ENCODE measurements around the gene SHISA9.

Gene SHISA9

DNA sequence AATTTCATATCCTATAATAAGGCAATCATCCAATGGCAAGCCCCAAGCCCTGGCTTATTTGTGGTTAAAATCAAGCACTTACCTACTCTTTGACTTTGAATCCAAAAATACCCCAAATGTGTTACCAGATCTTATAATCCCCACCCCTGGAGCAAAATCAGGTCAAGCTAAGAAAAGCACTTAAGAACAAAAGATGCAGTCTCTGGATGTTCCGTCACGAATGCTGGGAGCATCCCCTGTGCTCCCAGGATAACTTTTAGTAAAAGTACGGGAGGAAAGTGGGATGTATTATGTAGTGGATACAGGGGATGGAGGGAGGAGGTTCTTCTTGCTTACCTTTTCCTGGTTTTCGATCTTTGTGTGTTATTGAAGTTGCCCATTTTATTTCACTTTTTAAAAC is 29.5 kb downstream of the SHISA9 start:
- TF ChIP-seq SIN3A (IDR thresholded peaks at IDR 0.05; ENCODE audit: borderline replicate concordance, insufficient read depth, low read length), result no peak
- TF ChIP-seq FOXP2 (optimal IDR thresholded peaks at IDR 0.05; ENCODE audit: borderline replicate concordance, extremely low read depth, extremely low read length, insufficient read depth), result no peak
- no peak for TF ChIP-seq POLR2AphosphoS5 (IDR thresholded peaks at IDR 0.05; ENCODE audit: low read depth, low read length)
- no peak for TF ChIP-seq TAF1 (IDR thresholded peaks at IDR 0.05; ENCODE audit: borderline replicate concordance, insufficient read depth, low read length)
- TF ChIP-seq, protein P1, sequence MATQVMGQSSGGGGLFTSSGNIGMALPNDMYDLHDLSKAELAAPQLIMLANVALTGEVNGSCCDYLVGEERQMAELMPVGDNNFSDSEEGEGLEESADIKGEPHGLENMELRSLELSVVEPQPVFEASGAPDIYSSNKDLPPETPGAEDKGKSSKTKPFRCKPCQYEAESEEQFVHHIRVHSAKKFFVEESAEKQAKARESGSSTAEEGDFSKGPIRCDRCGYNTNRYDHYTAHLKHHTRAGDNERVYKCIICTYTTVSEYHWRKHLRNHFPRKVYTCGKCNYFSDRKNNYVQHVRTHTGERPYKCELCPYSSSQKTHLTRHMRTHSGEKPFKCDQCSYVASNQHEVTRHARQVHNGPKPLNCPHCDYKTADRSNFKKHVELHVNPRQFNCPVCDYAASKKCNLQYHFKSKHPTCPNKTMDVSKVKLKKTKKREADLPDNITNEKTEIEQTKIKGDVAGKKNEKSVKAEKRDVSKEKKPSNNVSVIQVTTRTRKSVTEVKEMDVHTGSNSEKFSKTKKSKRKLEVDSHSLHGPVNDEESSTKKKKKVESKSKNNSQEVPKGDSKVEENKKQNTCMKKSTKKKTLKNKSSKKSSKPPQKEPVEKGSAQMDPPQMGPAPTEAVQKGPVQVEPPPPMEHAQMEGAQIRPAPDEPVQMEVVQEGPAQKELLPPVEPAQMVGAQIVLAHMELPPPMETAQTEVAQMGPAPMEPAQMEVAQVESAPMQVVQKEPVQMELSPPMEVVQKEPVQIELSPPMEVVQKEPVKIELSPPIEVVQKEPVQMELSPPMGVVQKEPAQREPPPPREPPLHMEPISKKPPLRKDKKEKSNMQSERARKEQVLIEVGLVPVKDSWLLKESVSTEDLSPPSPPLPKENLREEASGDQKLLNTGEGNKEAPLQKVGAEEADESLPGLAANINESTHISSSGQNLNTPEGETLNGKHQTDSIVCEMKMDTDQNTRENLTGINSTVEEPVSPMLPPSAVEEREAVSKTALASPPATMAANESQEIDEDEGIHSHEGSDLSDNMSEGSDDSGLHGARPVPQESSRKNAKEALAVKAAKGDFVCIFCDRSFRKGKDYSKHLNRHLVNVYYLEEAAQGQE (IDR thresholded peaks at IDR 0.05; ENCODE audit: insufficient read depth in 1 of 2, low read depth in 2 of 2, low read length in 2 of 2), result no peak

- TF ChIP-seq SIN3A (IDR thresholded peaks at IDR 0.05; ENCODE audit: borderline replicate concordance, insufficient read depth, low read length), result no peak
- no peak for TF ChIP-seq TAF1 (IDR thresholded peaks at IDR 0.05; ENCODE audit: borderline replicate concordance, insufficient read depth, low read length)
- TF ChIP-seq, protein P1 (IDR thresholded peaks at IDR 0.05; ENCODE audit: insufficient read depth in 1 of 2, low read depth in 2 of 2, low read length in 2 of 2), result no peak
- TF ChIP-seq POLR2AphosphoS5 (IDR thresholded peaks at IDR 0.05; ENCODE audit: low read depth, low read length), result no peak
- TF ChIP-seq FOXP2 (optimal IDR thresholded peaks at IDR 0.05; ENCODE audit: borderline replicate concordance, extremely low read depth, extremely low read length, insufficient read depth), result no peak
These were observed 35.0 kb downstream of the SHISA9 start for GRCh38 chr16:12936391-12936790.

DNA sequence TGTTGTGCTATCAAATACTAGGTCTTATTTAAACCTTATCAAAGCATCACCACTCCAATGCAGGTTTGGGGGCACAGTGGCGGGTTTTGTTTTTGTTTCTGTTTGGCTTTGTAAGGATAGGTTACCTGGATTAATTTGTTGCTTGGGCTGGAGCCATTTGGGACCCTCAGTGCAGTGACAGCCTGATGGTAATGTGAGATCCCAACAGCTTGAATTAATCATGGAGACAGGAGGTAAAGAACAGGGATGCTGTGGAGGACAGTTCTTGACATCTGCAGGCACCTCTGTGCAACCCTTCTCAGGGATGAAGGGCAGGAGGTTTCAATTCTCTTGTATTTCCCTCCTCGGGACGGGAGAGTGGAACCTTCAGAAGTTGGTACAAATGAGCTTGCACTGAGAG is 40.5 kb downstream of the SHISA9 start:
- TF ChIP-seq POLR2AphosphoS5 (IDR thresholded peaks at IDR 0.05; ENCODE audit: low read depth, low read length) (no peak), FOXP2 (optimal IDR thresholded peaks at IDR 0.05; ENCODE audit: borderline replicate concordance, extremely low read depth, extremely low read length, insufficient read depth) (no peak), TAF1 (IDR thresholded peaks at IDR 0.05; ENCODE audit: borderline replicate concordance, insufficient read depth, low read length) (no peak)
- TF ChIP-seq, protein P1 (IDR thresholded peaks at IDR 0.05; ENCODE audit: insufficient read depth in 1 of 2, low read depth in 2 of 2, low read length in 2 of 2), result no peak

DNA sequence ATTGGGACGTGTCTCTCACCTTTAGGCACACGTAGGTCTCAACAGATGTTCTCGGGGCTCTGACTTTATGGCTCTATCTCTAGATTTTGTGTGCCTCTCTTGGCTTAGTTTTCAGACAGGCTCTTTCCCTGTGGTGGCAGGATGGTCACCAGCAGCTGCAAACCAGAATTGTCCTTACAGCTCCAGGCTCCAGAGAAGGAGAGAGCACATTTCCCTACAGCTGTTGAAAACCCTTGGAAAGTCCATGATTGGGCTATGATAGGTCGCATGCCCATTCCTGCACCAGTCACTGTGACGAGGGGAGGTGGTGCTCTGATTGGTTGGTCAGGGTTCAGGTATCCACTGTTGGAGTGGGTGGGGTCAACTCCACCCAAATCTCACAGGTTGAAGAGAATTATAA is 41.5 kb downstream of the SHISA9 start:
- no peak for TF ChIP-seq TAF1 (IDR thresholded peaks at IDR 0.05; ENCODE audit: borderline replicate concordance, insufficient read depth, low read length)
- TF ChIP-seq FOXP2 (optimal IDR thresholded peaks at IDR 0.05; ENCODE audit: borderline replicate concordance, extremely low read depth, extremely low read length, insufficient read depth), result no peak
- no peak for TF ChIP-seq SIN3A (IDR thresholded peaks at IDR 0.05; ENCODE audit: borderline replicate concordance, insufficient read depth, low read length)
- TF ChIP-seq POLR2AphosphoS5 (IDR thresholded peaks at IDR 0.05; ENCODE audit: low read depth, low read length), result no peak
- TF ChIP-seq, protein P1 (IDR thresholded peaks at IDR 0.05; ENCODE audit: insufficient read depth in 1 of 2, low read depth in 2 of 2, low read length in 2 of 2), result no peak

DNA sequence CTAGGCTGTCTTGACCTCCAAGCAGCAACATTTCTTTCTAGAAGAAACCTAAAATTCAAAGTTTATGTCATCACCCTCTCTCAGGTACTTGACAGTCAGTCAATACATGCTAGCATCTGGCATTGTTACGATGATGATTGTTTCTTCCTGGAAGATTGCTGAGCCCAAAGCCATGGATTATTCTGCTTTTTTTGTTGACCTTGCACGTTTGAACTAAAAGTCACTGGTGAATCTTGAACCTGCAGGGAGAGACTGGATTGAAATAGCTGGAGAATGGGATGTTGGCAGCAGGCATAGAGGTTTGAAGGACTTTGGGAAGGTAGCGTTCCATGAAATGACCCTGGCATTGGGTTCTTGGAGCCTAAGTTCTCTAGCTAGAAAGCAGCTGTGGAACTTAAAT is 42.9 kb downstream of the SHISA9 start:
- TF ChIP-seq, protein P1 (IDR thresholded peaks at IDR 0.05; ENCODE audit: insufficient read depth in 1 of 2, low read depth in 2 of 2, low read length in 2 of 2), result no peak
- no peak for TF ChIP-seq FOXP2 (optimal IDR thresholded peaks at IDR 0.05; ENCODE audit: borderline replicate concordance, extremely low read depth, extremely low read length, insufficient read depth)
- TF ChIP-seq POLR2AphosphoS5 (IDR thresholded peaks at IDR 0.05; ENCODE audit: low read depth, low read length), result no peak
- TF ChIP-seq TAF1 (IDR thresholded peaks at IDR 0.05; ENCODE audit: borderline replicate concordance, insufficient read depth, low read length), result no peak
- TF ChIP-seq SIN3A (IDR thresholded peaks at IDR 0.05; ENCODE audit: borderline replicate concordance, insufficient read depth, low read length), result no peak
